Muscle layer of duodenum (tissue), 2 donors: ENCODE results near the gene DPAGT1.
"Not testable (repeated sequence)": the region's sequence is repeated elsewhere in the genome, so short reads cannot be mapped to it uniquely, and the experiment has no call there.

Experiments used
- H3K27ac ChIP-seq: one replicate; pipeline ENCODE4 v1.7.0; 2013; ENCODE audit warnings: mild to moderate bottlenecking, low read length
- H3K27me3 ChIP-seq: one replicate; pipeline ENCODE4 v1.7.0; 2013; ENCODE audit warnings: low read depth, mild to moderate bottlenecking, control low read depth, low read length
- H3K36me3 ChIP-seq, 2 donors: one replicate each; pipeline ENCODE4 v1.7.0; 2013; ENCODE audit warnings: low read length in 2 of 2, control low read depth in 1 of 2, mild to moderate bottlenecking in 1 of 2; ENCODE audit not compliant: insufficient read depth in 2 of 2, control insufficient read depth in 1 of 2
- H3K4me1 ChIP-seq, 2 donors: one replicate each; pipeline ENCODE4 v1.7.0; 2013; ENCODE audit warnings: low read length in 2 of 2, mild to moderate bottlenecking in 2 of 2, control low read depth in 1 of 2, moderate library complexity in 1 of 2; ENCODE audit not compliant: insufficient read depth in 2 of 2, control insufficient read depth in 1 of 2
- H3K4me3 ChIP-seq, 2 donors: one replicate each; pipeline ENCODE4 v1.7.0; 2013; ENCODE audit warnings: low read length in 2 of 2, low read depth in 1 of 2, mild to moderate bottlenecking in 1 of 2
- H3K9me3 ChIP-seq, 2 donors: one replicate each; pipeline ENCODE4 v1.7.0; 2013; ENCODE audit warnings: low read length in 2 of 2, control low read depth in 1 of 2, mild to moderate bottlenecking in 1 of 2; ENCODE audit not compliant: control insufficient read depth in 1 of 2
- donor health status: healthy.

Gene DPAGT1

DNA sequence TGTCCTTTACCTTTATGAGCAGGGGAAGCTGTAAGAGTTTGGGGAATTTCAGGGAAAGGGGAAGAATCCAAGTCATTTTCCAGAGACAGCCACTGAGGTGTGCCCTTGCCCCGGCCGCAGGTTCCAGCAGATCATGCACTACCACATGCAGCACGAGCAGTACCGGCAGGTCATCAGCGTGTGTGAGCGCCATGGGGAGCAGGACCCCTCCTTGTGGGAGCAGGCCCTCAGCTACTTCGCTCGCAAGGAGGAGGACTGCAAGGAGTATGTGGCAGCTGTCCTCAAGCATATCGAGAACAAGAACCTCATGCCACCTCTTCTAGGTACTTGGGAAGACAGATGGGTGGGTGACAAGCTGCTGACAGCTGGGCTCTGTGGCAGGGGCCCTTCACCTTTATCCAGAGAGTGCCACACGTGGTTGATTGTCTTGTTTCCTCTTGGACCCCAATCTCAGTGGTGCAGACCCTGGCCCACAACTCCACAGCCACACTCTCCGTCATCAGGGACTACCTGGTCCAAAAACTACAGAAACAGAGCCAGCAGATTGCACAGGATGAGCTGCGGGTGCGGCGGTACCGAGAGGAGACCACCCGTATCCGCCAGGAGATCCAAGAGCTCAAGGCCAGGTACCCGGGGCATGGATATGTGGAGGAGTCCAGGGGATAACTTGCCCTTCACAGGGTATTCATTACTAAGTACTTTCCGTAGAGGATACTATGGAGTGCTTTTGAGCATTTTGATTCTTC is 22.8 kb downstream of the DPAGT1 start:
- Histone ChIP-seq H3K27ac (no peak overlapping the region), H3K4me1 (no peaks in the 10 kb centered on the region), H3K9me3 (no peaks in the 10 kb centered on the region), H3K36me3 (peaks cover 57 to 76% of the 10 kb centered on the region in 2 donors), H3K4me3 (no peak overlapping the region), H3K27me3 (no peaks in the 10 kb centered on the region)

DNA sequence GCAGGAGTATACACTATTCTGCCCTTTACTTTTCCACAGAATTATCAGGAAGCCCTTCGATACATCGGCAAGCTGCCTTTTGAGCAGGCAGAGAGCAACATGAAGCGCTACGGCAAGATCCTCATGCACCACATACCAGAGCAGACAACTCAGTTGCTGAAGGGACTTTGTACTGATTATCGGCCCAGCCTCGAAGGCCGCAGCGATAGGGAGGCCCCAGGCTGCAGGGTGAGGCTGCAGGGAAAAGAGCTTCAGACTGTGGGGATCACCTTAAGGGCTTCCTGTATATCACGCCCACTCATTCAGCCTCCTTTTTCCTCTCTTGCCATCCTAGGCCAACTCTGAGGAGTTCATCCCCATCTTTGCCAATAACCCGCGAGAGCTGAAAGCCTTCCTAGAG is 23.8 kb downstream of the DPAGT1 start:
- H3K4me3 ChIP-seq = no peak overlapping the region
- peaks cover 67 to 86% of the 10 kb centered on the region in 2 donors for H3K36me3 ChIP-seq
- no peaks in the 10 kb centered on the region for H3K4me1 ChIP-seq
- H3K27me3 ChIP-seq = no peaks in the 10 kb centered on the region
- no peak overlapping the region for H3K27ac ChIP-seq
- no peaks in the 10 kb centered on the region for H3K9me3 ChIP-seq

DNA sequence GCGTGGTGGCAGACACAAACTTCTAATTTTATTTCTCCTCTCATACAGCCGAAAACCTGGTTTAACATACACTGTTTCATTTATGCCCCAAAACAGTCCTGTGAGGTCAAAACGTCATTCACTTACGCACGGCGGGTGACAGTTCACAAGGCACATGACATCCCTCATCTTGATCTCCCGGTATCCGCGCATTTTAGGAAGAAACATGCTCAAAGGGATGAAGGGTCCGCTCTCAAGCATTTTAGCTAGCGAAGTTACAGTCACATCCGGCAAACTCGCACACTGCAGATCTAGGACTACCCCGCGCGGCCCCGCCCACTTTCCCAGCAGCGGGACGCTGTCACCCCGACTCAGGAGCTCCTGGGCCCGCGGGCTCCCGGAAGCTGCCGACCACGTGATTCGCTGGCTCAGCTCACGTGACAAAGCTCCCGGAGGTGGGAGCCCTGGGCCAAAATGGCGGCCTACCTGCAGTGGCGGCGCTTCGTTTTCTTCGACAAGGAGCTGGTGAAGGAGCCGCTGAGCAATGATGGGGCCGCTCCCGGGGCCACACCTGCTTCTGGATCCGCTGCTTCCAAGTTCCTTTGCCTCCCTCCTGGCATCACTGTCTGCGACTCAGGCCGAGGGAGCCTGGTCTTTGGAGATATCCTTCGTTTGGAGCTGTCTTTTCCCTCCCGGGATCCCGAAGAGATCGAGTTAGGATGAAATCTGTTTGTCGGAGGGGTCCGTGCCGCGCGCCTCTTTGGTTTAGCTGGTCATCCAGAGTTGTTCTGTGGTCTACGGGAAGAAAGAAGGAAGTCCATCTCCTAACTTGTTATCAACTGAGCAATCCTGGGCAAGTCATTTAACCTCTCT is 34.1 kb downstream of the DPAGT1 start, which contains the start of gene VPS11:
TSS of gene VPS11 (plus strand) at position 448 of the 852 bp plus-strand sequence. CDS start at position 454, 6 bp downstream.
- peaks cover 6 to 27% of the 10 kb centered on the region in 2 donors for H3K4me1 ChIP-seq
- peak within 1 kb of the TSS; percentile 97 for H3K27ac ChIP-seq
- H3K36me3 ChIP-seq = peaks cover 15 to 28% of the 10 kb centered on the region in 2 donors
- peak within 1 kb of the TSS; percentile 98 to 99 for H3K4me3 ChIP-seq
- H3K9me3 ChIP-seq = no peaks in the 10 kb centered on the region
- H3K27me3 ChIP-seq = no peaks in the 10 kb centered on the region

DNA sequence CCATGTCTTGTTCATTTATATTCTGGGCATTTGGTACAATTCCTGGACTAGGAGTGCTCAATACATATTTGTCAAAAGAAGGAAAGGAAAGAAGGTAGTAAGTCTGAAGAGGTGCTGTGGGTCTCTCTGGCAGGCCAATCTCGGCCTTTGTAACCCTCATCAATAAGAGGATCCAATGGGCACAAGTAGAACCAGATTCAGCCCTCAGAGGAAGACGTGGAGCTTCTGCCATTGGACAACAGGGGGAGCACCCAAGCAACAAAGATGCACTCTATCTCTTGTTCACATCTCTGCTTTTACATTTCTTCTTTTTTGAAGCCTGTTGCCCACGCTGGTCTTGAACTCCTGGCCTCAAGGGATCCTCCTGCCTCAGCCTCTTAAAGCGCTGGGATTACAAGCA is 36.3 kb downstream of the DPAGT1 start:
- Histone ChIP-seq H3K27ac (no peak overlapping the region), H3K36me3 (peaks cover 5 to 9% of the 10 kb centered on the region in 2 donors), H3K4me3 (no peak overlapping the region), H3K9me3 (no peaks in the 10 kb centered on the region), H3K4me1 (peaks cover 6 to 27% of the 10 kb centered on the region in 2 donors), H3K27me3 (no peaks in the 10 kb centered on the region)

DNA sequence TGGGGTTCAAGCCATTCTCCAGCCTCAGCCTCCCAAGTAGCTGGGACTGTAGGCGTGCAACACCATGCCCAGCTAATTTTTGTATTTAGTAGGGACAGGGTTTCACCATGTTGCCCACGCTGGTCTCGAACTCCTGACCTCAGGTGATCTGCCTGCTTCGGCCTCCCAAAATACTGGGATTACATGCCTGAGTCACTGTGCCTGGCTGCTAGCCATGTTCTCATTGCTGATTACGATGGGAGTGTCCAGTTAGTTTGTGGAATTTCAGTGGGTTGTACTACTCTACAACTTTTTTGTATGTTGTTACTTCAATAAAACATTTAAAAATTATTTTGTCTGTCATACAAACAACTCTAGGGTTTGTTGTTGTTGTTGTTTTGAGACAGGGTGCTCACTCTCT is 38.9 kb downstream of the DPAGT1 start:
- no peak overlapping the region for H3K4me3 ChIP-seq
- no peaks in the 10 kb centered on the region for H3K9me3 ChIP-seq
- peaks cover 3 to 16% of the 10 kb centered on the region in 2 donors for H3K4me1 ChIP-seq
- no peaks in the 10 kb centered on the region for H3K36me3 ChIP-seq
- no peaks in the 10 kb centered on the region for H3K27me3 ChIP-seq
- H3K27ac ChIP-seq = no peak overlapping the region

DNA sequence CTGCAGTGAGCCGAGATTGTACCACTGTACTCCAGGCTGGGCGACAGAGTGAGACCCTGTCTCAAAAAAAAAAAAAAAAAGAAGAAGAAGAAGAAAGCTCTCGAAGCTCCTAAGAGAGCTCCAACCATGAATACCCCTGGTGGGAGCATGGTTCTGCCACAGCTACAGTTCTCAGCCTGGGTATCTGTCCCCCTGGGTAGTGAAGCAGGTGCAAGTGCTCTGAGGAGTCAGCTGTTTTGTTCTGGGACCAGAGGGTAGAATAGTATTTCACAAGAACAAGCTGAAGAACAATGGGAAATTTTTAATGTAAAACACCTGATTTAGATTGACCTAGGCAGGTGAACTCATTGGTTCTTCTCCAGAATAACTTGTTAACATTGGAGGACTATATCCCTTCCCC is 40.4 kb downstream of the DPAGT1 start:
- Histone ChIP-seq H3K4me3 (no peak overlapping the region), H3K36me3 (no peaks in the 10 kb centered on the region), H3K27me3 (no peaks in the 10 kb centered on the region), H3K9me3 (no peaks in the 10 kb centered on the region), H3K27ac (no peak overlapping the region), H3K4me1 (peaks cover 3 to 15% of the 10 kb centered on the region in 2 donors)

DNA sequence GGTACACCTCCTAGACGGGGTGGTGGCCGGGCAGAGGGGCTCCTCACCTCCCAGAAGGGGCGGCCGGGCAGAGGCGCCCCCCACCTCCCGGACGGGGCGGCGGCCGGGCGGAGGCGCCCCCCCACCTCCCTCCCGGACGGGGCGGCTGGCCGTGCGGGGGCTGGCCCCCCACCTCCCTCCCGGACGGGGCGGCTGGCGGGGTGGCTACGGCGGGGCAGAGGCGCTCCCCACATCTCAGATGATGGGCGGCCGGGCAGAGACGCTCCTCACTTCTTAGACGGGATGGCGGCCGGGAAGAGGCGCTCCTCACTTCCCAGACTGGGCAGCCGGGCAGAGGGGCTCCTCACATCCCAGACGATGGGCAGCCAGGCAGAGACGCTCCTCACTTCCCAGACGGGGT is 42.5 kb downstream of the DPAGT1 start:
- not testable (repeated sequence) for H3K27me3 ChIP-seq, H3K36me3 ChIP-seq, H3K9me3 ChIP-seq, H3K27ac ChIP-seq, H3K4me3 ChIP-seq
- peaks cover 8 to 25% of the 10 kb centered on the region in 2 donors for H3K4me1 ChIP-seq

DNA sequence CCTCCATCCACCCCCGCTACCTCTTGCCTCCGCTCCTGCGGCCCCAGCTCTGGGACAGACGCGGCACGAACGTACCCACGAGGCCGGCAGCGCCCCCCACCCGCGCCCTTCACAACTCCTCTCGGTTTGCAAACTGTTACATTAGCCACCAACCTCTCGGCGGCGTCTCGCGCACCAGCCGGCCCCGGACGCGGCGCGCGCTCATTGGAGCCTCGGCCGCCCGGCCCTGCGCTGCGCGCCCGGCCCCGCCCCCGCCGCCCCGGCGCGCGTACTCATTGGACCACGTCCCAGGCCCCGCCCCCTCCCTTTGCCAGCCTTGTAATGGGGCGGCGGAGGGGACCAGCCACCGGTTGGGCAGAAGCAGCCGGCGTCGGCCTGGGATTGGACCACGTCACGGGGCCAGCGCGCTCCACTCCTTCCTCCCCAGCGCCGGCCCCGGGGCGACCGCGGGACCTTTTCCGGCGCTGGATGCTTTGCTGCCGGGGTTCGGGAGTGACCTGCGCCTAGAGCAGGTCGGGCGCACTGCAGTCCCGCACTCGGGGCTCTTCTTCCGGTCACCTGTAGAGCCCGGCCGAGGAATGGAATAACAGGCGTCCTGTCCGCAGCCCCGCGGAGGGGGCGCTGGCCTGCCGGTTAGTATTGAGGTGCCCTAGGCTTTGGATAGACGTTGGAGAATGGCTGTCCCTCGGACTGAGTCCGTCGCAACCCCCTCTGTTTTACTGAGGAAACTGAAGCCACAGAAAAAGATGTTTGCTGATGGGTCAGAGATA is 44.5 kb downstream of the DPAGT1 start, which contains the start of gene HYOU1:
TSS of gene HYOU1 (minus strand) at position 206 of the 770 bp plus-strand sequence. CDS start 1,045 bp downstream, outside the sequence.
- H3K27ac ChIP-seq = peak within 1 kb of the TSS; percentile 92
- H3K36me3 ChIP-seq = peaks cover 21 to 24% of the 10 kb centered on the region in 2 donors
- no peaks in the 10 kb centered on the region for H3K9me3 ChIP-seq
- H3K4me1 ChIP-seq = peaks cover 8 to 25% of the 10 kb centered on the region in 2 donors
- peak within 1 kb of the TSS; percentile 89 to 90 for H3K4me3 ChIP-seq
- H3K27me3 ChIP-seq = no peaks in the 10 kb centered on the region

DNA sequence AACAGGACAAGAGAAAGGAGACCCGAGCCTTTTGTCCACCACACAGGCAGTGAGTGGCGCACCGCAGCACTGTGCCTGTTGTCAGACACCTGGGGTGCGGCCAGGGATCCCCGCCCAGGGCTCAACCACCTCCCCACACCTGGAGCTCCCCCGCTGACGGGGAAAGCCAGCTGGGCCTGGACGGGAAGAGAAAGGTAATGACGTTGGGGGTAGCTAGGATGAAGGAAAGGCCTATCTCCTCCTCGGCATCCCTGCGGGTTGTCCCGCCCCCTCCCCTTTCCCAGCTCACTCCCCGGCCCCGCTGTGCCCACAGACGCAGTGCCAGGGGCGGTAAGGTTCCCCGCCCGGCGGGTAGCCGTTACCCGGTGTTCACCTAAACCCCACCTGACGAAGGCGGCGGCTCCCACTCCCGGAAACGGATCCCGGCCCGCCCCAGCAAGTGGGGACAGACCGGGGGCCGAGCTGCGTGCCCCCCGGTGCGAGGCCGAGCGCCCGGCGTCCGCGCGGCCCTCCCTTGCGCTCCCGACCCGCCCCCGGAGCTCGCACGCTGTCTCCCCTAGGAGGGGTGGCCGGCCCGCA is 45.1 kb downstream of the DPAGT1 start:
- H3K27ac ChIP-seq = peak overlapping the region; percentile 56
- H3K27me3 ChIP-seq = no peaks in the 10 kb centered on the region
- H3K36me3 ChIP-seq = peaks cover 28 to 31% of the 10 kb centered on the region in 2 donors
- H3K4me1 ChIP-seq = peaks cover 8 to 25% of the 10 kb centered on the region in 2 donors
- H3K9me3 ChIP-seq = no peaks in the 10 kb centered on the region
- H3K4me3 ChIP-seq = peak overlapping the region; percentile 78 to 90

DNA sequence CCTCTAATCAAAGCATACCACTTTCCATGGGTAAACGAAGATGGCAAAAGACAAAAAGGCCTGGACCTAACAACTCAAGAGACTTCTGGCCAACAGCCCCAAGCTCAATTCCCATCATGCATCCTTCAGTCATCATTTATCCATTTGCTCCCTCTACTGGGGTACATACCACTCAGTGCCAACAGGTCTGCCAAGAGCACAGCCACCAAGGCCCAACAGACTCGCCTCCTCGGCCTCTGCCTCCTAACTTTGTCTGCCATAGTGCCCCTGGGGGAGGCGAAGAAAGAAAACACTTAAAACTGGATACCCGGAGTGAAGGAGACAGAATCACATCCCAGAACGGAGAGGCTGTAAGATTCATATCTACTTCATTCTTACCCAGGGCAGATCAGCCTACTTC is 45.8 kb downstream of the DPAGT1 start:
- no peaks in the 10 kb centered on the region for H3K27me3 ChIP-seq
- H3K9me3 ChIP-seq = no peaks in the 10 kb centered on the region
- peaks cover 34 to 37% of the 10 kb centered on the region in 2 donors for H3K36me3 ChIP-seq
- peak overlapping the region; percentile 78 to 90 for H3K4me3 ChIP-seq
- H3K27ac ChIP-seq = peak overlapping the region; percentile 56
- peaks cover 8 to 25% of the 10 kb centered on the region in 2 donors for H3K4me1 ChIP-seq
